K562 (cell line): ENCODE data around the gene GSTM2. TPM values are rescaled to one million over a fixed set of nuclear protein-coding genes. Genes with fewer than 3 reads are reported as not detected.

Experiments used
- BHLHE40 ChIP-seq: IDR thresholded peaks from 2 replicates; pipeline ENCODE4 v1.6.1; 2011; ENCODE audit warnings: low read length, improper control_type of control experiment
- DEAF1 ChIP-seq: fragments of 450-650 bp; formaldehyde crosslinking; IDR thresholded peaks from 2 replicates; pipeline ENCODE4 v1.4.0; 2020; ENCODE audit warnings: mild to moderate bottlenecking, moderate library complexity
- FOXK2 ChIP-seq, 2 experiments: fragments of 450-650 bp; IDR thresholded peaks in 1 of 2; conservative IDR thresholded peaks in 1 of 2; 2 replicates each; pipeline ENCODE4 v1.6.1; 2016; ENCODE audit warnings: low read depth in 2 of 2, mild to moderate bottlenecking in 1 of 2
- MGA ChIP-seq: fragments of 450-650 bp; IDR thresholded peaks from 2 replicates; pipeline ENCODE4 v1.6.1; 2016; ENCODE audit warnings: mild to moderate bottlenecking, moderate library complexity
- MLLT1 ChIP-seq, 2 experiments: fragments of 450-650 bp; IDR thresholded peaks; 2 replicates each; pipeline ENCODE4 v1.6.1; 2016
- SAP30 ChIP-seq: fragments of 200-600 bp; sonication (generic); IDR thresholded peaks from 2 replicates; pipeline ENCODE4 v1.6.1; 2012; ENCODE audit warnings: borderline replicate concordance, low read depth, mild to moderate bottlenecking, moderate library complexity, low read length, control low read depth, inconsistent platforms; ENCODE audit not compliant: insufficient read depth, poor library complexity, severe bottlenecking
- SMC3 ChIP-seq: conservative IDR thresholded peaks from 2 replicates; pipeline ENCODE4 v1.6.1; 2011; ENCODE audit warnings: low read depth, low read length, improper control_type of control experiment; ENCODE audit not compliant: insufficient read depth
- SPI1 ChIP-seq: IDR thresholded peaks from 2 replicates; pipeline ENCODE4 v1.6.1; 2011; ENCODE audit warnings: low read depth, low read length, control low read depth, borderline replicate concordance
- ZNF165 ChIP-seq: fragments of 250-450 bp; sonication (Bioruptor Pico); IDR thresholded peaks from 2 replicates; pipeline ENCODE4 v1.4.0; 2020; ENCODE audit warnings: borderline replicate concordance
- polyA plus RNA-seq, 8 experiments: library from polyadenylated mRNA; depleted of rRNA in 4 of 8; stranded (reverse) in 5 of 8; unstranded in 3 of 8; fragments of >200 nt; fragmentation: Nextera tagmentation in 2 of 8; fragmentation: Illumina TruSeq in 1 of 8; extraction: Ambion mirVana in 2 of 8; extraction: Trizol in 1 of 8; gene quantifications; 2 replicates each; pipeline versions ENCODE4 v1.2.1 to v1.2.3, GENCODE V29; 2011 to 2014; ENCODE audit warnings: inconsistent platforms in 1 of 8, missing spikeins in 1 of 8
- total RNA-seq, 7 experiments: library from RNA; depleted of rRNA in 6 of 7; stranded (reverse); fragments of >200 nt in 6 of 7; fragmentation: Illumina TruSeq in 2 of 7; extraction: Trizol in 2 of 7; gene quantifications; 2 replicates each; pipeline versions ENCODE4 v1.2.1 to v1.2.3, GENCODE V29; 2011 to 2021; ENCODE audit warnings: low replicate concordance in 1 of 7

GSTM2 gene
- total and polyA plus RNA-seq, 9 of the 15 experiments (the other 6 are each of a cell fraction or from before 2014, with no cell fraction given) = 1.6 to 15.1 (median 6.8) TPM

GRCh38 chr1:109643385-109644230 is 24.2 kb upstream of the GSTM2 start (continued):
- TF ChIP-seq MLLT1 (IDR thresholded peaks at IDR 0.05) (no peak), MGA (0 out of 2 replicates have a peak, but pooled peaks have one; percentile 13), ZNF165 (no peak), DEAF1 (CRISPR knock-in tag) (peak; percentile 81), SMC3 (peak; percentile 94), SPI1 (no peak), SAP30 (no peak), BHLHE40 (peak; percentile 47; the same call in 1 of the 2 replicates), FOXK2 (conservative IDR thresholded peaks at IDR 0.05 in 1 of 2, IDR thresholded peaks at IDR 0.05 in 1 of 2; ENCODE audit: low read depth in 2 of 2) (no peak)
